ENCODE data around the gene ASB15. TPM values are rescaled to one million over a fixed set of nuclear protein-coding genes. Genes with fewer than 3 reads are reported as not detected.

The ASB15 gene
- total and polyA plus RNA-seq, 2 donors (not counting 3 experiments of a cell fraction or from before 2014, with no cell fraction given) = not detected

GRCh38 chr7:123679614-123680013, 78.0 kb downstream of the ASB15 start:
- Histone ChIP-seq H3K36me3 (ENCODE audit: control insufficient read depth in 2 of 2, extremely low read depth in 1 of 2, insufficient read depth in 2 of 2, low read length in 2 of 2) (peaks cover 1 to 7% of the 10 kb centered on the region in 2 experiments), H4K20me1 (replicated peaks; ENCODE audit: control insufficient read depth, extremely low read depth, insufficient read depth, low read length) (no peaks in the 10 kb centered on the region), H3K79me2 (ENCODE audit: control insufficient read depth, insufficient read depth, low read length) (no peaks in the 10 kb centered on the region), H3K9ac (replicated peaks; ENCODE audit: extremely low read depth, insufficient read depth, low read length) (no peak overlapping the region), H3K4me3 (replicated peaks in 1 of 3; ENCODE audit: insufficient read depth in 1 of 3, low read depth in 1 of 3, low read length in 3 of 3) (no peak overlapping the region), H3K4me2 (ENCODE audit: insufficient read depth, low read length) (no peak overlapping the region), H3K27me3 (ENCODE audit: control insufficient read depth in 2 of 2, insufficient read depth in 2 of 2, low read length in 2 of 2) (no peaks in the 10 kb centered on the region), H2AFZ (ENCODE audit: low read depth, low read length) (no peak overlapping the region), H3K4me1 (ENCODE audit: control insufficient read depth, extremely low read depth, insufficient read depth, low read length) (no peaks in the 10 kb centered on the region), H3K9me3 (replicated peaks; ENCODE audit: control insufficient read depth, insufficient read depth, low read length) (no peaks in the 10 kb centered on the region), H3K27ac (ENCODE audit: insufficient read depth, low read depth, low read length) (no peak overlapping the region), H3K9me1 (replicated peaks; ENCODE audit: control insufficient read depth, extremely low read depth, insufficient read depth, low read length) (no peaks in the 10 kb centered on the region)
- POLR2A ChIA-PET = no interaction called here
- FAIRE-seq = no peak
- CTCF ChIA-PET = interaction anchor here (1.3 kb wide), 1 partner anchor 186 kb away, joined by 4 read pairs; no protein-coding TSS in a partner anchor
- intact Hi-C loops (cut with micrococcal nuclease) (loop anchor here (2.0 to 5.0 kb wide), 3 partner anchors 97 to 187 kb away; no protein-coding TSS in a partner anchor), dilution Hi-C loops (cut with MboI; ENCODE audit: extremely low pct_ligation_motif_present, low sequenced_read_pairs) (no loop called here)
- no peak for DNase-seq (ENCODE audit: low read depth, low spot score)
- no peak for TF ChIP-seq EZH2 (IDR thresholded peaks at IDR 0.05; ENCODE audit: borderline replicate concordance, low read depth, low read length, severe bottlenecking)
- TF ChIP-seq FOS (IDR thresholded peaks at IDR 0.05; ENCODE audit: borderline replicate concordance, insufficient read depth, low read length) = no peak
- no peak for TF ChIP-seq POLR2AphosphoS5 (IDR thresholded peaks at IDR 0.05; ENCODE audit: insufficient read depth, low read depth, low read length)
- TF ChIP-seq GATA2 (IDR thresholded peaks at IDR 0.05; ENCODE audit: insufficient read depth, insufficient read length, low read depth, low read length) = no peak
- no peak for TF ChIP-seq CTCF (IDR thresholded peaks at IDR 0.05; ENCODE audit: extremely low read depth in 1 of 2, insufficient read depth in 1 of 2, low read depth in 1 of 2, low read length in 2 of 2)
- TF ChIP-seq MAX (IDR thresholded peaks at IDR 0.05; ENCODE audit: insufficient read depth, insufficient read length) = no peak
- TF ChIP-seq MYC (IDR thresholded peaks at IDR 0.05; ENCODE audit: low read depth, low read length) = no peak
- TF ChIP-seq JUN (IDR thresholded peaks at IDR 0.05; ENCODE audit: borderline replicate concordance, insufficient read depth, insufficient read length, low read depth) = no peak
- TF ChIP-seq POLR2A (IDR thresholded peaks at IDR 0.05; ENCODE audit: low read depth, low read length) = no peak
- no TSS peak for BruUV-seq (replicated peaks)

Data from endothelial cell of umbilical vein (primary cell).